ENCODE results near the gene CASK. TPM values are rescaled to one million over a fixed set of nuclear protein-coding genes. Genes with fewer than 3 reads are reported as not detected.

Gene CASK
- total and polyA plus RNA-seq, 2 experiments from 2014 or later = 82.9 to 95.7 TPM

GRCh38 chrX:41481264-41482109 is 441.9 kb downstream of the CASK start:
- no peak for DNase-seq (ENCODE audit: low spot score)
- Histone ChIP-seq H3K4me1 (ENCODE audit: insufficient read depth) (peaks cover 9% of the 10 kb centered on the region), H3K9me2 (replicated peaks; ENCODE audit: insufficient read depth) (no peaks in the 10 kb centered on the region), H3K4me3 (no peak overlapping the region), H4K20me1 (ENCODE audit: insufficient read depth, poor library complexity, severe bottlenecking) (no peaks in the 10 kb centered on the region), H3K4me2 (no peak overlapping the region), H3K36me3 (replicated peaks; ENCODE audit: insufficient read depth, low read depth) (no peaks in the 10 kb centered on the region), H3K27ac (peak overlapping the region; percentile 88), H3K79me2 (no peaks in the 10 kb centered on the region), H3K27me3 (no peaks in the 10 kb centered on the region), H2AFZ (no peak overlapping the region), H3K9me3 (ENCODE audit: low read depth) (no peaks in the 10 kb centered on the region)
- WGBS (ENCODE audit: low lambda C conversion rate, missing lambda C conversion rate) = 77% methylated on average over 6 of the region's 6 CpGs
- peak; percentile 24 for TF ChIP-seq CTCF (IDR thresholded peaks at IDR 0.05; ENCODE audit: poor library complexity)
- no peak for TF ChIP-seq EZH2 (IDR thresholded peaks at IDR 0.05; ENCODE audit: borderline replicate concordance)
- TF ChIP-seq EZH2phosphoT487 (IDR thresholded peaks at IDR 0.05; ENCODE audit: low read depth, severe bottlenecking, unreplicated experiment) = no peak

DNA sequence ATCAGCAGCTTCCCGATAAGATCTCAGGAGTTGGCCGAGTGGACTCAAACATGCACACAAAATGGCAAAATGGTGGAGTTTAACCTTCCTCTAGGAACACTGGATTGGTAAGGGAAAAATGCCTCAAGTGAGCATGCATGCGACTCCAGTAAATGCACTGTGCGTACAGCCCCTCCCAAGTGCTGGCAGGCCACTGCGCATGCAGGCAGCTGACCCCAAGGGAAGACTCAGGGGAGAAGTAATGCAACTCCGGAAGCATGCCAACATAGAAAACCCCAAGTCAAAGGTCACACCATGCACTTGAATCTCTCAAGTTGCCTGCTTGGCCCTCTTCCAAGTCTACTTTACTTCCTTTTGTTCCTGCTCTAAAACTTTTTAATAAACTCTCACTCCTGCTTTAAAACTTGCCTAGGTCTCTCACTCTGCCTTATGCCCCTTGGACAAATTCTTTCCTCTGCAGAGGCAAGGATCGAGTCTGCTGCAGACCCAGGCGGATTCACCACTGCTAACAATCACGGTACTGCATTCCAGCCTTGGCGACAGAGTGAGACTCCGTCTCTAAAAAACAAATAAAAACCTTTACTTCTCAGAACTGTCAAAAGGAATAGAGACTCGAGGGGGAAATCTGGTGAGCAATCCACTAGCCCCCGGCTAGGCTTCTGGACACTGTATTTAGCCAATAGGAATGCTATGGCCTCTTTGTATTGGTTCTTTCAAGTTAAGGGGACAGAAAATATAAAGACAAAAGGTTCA is 442.7 kb downstream of the CASK start:
- Histone ChIP-seq H3K9me2 (replicated peaks; ENCODE audit: insufficient read depth) (no peaks in the 10 kb centered on the region), H3K4me1 (ENCODE audit: insufficient read depth) (peaks cover 14% of the 10 kb centered on the region), H4K20me1 (ENCODE audit: insufficient read depth, poor library complexity, severe bottlenecking) (no peaks in the 10 kb centered on the region), H3K27me3 (no peaks in the 10 kb centered on the region), H2AFZ (no peak overlapping the region), H3K36me3 (replicated peaks; ENCODE audit: insufficient read depth, low read depth) (no peaks in the 10 kb centered on the region), H3K4me2 (no peak overlapping the region), H3K27ac (peak overlapping the region; percentile 88), H3K4me3 (no peak overlapping the region), H3K79me2 (no peaks in the 10 kb centered on the region), H3K9me3 (ENCODE audit: low read depth) (no peaks in the 10 kb centered on the region)
- no peak for DNase-seq (ENCODE audit: low spot score)
- WGBS (ENCODE audit: low lambda C conversion rate, missing lambda C conversion rate) = 78% methylated on average over 13 of the region's 13 CpGs
- no peak for TF ChIP-seq EZH2 (IDR thresholded peaks at IDR 0.05; ENCODE audit: borderline replicate concordance)

DNA sequence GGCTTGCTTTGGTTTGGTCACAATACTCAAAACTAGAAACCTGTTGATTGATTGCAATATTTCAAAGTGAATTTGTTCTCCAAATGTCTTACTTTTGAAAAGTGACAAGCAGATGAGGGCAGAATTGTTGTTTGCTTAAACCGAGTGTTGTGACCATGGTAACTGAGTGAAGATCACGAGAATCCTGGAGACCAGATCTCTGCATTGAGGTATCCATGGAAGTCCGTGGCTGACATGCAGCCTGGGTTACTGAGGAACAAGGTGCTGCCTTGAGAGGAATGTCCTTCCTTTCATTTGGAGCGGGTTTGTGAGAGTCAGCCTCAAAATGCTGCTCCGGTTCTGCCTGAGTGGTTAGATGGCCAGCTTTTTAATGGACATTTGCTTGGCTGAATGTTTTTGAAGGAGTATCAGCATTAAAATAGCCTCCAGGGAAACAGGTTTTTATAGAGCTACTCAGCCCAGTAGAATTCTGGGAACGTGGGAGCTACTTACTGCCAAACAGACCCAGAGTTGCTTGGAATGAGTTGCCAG is 444.9 kb downstream of the CASK start:
- no peaks in the 10 kb centered on the region for H3K36me3 ChIP-seq (replicated peaks; ENCODE audit: insufficient read depth, low read depth)
- TF ChIP-seq EZH2 (IDR thresholded peaks at IDR 0.05; ENCODE audit: borderline replicate concordance) = no peak
- TF ChIP-seq CTCF (IDR thresholded peaks at IDR 0.05; ENCODE audit: poor library complexity) = no peak
- H3K4me2 ChIP-seq = no peak overlapping the region
- no peaks in the 10 kb centered on the region for H3K27me3 ChIP-seq
- no peaks in the 10 kb centered on the region for H3K9me2 ChIP-seq (replicated peaks; ENCODE audit: insufficient read depth)
- H3K27ac ChIP-seq = no peak overlapping the region
- H4K20me1 ChIP-seq (ENCODE audit: insufficient read depth, poor library complexity, severe bottlenecking) = no peaks in the 10 kb centered on the region
- peaks cover 17% of the 10 kb centered on the region for H3K4me1 ChIP-seq (ENCODE audit: insufficient read depth)
- H2AFZ ChIP-seq = no peak overlapping the region
- H3K79me2 ChIP-seq = no peaks in the 10 kb centered on the region
- H3K9me3 ChIP-seq (ENCODE audit: low read depth) = no peaks in the 10 kb centered on the region
- WGBS (ENCODE audit: low lambda C conversion rate, missing lambda C conversion rate) = 52% methylated on average over 6 of the region's 6 CpGs
- no peak for DNase-seq (ENCODE audit: low spot score)
- H3K4me3 ChIP-seq = no peak overlapping the region
